Fibroblast of mammary gland (primary cell): ENCODE data around the gene MEIOSIN.

Experiments used
- DNase-seq: peaks from one replicate; pipeline ENCODE4 v3.0.0-alpha.2; 2010; ENCODE audit warnings: low read depth
- H3K4me3 ChIP-seq: 2 replicates; pipeline ENCODE4 v1.5.1; 2011; ENCODE audit warnings: low read depth, mild to moderate bottlenecking, low read length, moderate library complexity; ENCODE audit not compliant: control insufficient read depth
- TF ChIP-seq, protein P1 (sequence below): conservative IDR thresholded peaks from 2 replicates; pipeline ENCODE4 v1.5.1; 2011; ENCODE audit warnings: low read depth, low read length, inconsistent platforms; ENCODE audit not compliant: control insufficient read depth, insufficient read depth

Gene MEIOSIN

DNA sequence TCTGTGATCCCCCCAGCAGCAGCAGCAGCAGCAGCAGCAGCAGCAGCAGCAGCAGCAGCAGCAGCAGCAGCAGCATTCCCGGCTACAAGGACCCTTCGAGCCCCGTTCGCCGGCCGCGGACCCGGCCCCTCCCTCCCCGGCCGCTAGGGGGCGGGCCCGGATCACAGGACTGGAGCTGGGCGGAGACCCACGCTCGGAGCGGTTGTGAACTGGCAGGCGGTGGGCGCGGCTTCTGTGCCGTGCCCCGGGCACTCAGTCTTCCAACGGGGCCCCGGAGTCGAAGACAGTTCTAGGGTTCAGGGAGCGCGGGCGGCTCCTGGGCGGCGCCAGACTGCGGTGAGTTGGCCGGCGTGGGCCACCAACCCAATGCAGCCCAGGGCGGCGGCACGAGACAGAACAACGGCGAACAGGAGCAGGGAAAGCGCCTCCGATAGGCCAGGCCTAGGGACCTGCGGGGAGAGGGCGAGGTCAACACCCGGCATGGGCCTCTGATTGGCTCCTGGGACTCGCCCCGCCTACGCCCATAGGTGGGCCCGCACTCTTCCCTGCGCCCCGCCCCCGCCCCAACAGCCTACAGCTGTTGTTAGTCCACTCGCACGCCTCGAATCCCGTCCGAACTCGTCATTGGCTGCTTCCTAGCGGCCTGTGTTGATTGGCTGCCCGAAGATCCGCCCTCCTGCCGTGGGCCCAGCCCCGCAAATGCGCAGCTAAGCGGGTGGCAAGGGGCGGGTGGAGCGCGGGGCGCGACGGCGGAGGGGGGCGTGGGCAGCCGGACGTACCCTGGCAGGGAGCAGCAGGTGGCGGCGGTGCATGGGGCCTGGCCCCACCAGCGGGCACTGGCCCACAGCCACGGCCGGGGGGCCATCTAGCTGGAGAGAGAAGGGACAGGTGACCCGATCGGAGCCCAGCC lies 37.2 kb downstream of the MEIOSIN start:
- H3K4me3 ChIP-seq: peak overlapping the region; percentile 59
- TF ChIP-seq, protein P1, sequence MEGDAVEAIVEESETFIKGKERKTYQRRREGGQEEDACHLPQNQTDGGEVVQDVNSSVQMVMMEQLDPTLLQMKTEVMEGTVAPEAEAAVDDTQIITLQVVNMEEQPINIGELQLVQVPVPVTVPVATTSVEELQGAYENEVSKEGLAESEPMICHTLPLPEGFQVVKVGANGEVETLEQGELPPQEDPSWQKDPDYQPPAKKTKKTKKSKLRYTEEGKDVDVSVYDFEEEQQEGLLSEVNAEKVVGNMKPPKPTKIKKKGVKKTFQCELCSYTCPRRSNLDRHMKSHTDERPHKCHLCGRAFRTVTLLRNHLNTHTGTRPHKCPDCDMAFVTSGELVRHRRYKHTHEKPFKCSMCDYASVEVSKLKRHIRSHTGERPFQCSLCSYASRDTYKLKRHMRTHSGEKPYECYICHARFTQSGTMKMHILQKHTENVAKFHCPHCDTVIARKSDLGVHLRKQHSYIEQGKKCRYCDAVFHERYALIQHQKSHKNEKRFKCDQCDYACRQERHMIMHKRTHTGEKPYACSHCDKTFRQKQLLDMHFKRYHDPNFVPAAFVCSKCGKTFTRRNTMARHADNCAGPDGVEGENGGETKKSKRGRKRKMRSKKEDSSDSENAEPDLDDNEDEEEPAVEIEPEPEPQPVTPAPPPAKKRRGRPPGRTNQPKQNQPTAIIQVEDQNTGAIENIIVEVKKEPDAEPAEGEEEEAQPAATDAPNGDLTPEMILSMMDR: peak; percentile 49

DNA sequence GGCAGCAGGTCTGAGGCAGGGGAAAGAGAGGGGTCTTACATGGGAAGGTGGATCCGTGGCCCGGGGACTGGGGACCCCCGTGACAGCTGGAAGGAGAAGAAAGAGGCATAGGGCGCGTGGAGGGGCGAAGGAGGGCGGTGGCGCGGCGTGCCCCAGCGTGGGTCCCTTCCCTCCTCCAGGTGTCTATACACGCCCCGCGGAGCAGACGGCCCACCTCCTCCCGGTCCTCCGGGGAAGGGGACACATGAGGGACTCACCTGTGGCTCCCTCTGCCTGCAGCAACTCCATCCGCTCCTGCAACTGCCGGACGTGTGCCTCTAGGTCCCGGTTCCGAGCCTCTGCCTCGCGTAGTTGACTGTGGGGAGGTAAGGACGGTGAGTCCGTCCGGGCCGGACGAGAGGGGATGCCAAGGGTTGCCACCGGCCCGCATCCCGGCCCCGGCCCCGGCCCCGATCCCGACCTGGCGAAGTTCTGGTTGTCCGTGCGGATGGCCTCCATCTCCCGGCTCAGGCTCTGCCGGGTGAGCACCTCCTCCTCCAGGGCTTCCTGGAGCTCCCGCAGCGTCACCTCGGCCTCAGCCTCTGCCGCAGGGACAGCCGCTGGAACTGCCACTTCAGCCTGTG lies 38.2 kb downstream of the MEIOSIN start:
- TF ChIP-seq, protein P1: no peak
- no peak overlapping the region for H3K4me3 ChIP-seq
- no peak for DNase-seq

More for the DNA sequence above, 37.2 kb downstream of the MEIOSIN start:
- DNase-seq: peak; percentile 97

DNA sequence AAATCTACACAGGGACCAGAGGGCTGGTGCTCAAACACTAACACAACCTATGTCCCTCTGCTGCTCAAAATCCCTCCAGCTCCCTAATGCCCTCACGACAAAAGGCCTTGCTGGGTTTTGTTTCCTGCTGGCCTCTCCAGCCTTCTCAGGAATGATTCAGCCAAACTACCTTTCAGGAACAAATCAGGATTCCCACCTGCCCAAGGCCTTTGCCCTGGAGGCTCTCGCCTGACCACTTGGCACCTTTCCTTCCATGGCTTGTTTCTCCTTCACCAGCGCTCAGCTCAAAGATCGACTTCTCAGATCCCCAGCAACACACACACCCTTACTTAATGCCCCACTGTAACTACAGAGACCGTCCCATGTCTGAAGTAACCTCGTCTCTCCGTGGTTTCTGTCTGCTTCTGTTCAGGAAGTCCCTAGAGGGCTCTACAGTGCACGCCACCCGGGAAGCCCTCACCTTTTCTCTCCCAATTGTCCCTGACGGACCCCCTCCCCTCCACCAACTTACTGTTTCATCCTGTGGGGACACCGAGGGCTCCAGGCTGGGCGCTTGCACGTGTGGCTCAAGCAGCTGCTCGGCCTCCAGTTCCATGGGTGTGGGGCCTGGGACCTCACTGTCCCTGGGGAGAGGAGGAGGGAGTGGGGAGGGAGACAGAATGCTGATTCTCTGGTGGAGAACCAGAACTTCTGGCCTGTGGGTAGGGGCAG lies 39.0 kb downstream of the MEIOSIN start:
- no peak for DNase-seq
- H3K4me3 ChIP-seq: no peak overlapping the region
- TF ChIP-seq, protein P1: no peak

DNA sequence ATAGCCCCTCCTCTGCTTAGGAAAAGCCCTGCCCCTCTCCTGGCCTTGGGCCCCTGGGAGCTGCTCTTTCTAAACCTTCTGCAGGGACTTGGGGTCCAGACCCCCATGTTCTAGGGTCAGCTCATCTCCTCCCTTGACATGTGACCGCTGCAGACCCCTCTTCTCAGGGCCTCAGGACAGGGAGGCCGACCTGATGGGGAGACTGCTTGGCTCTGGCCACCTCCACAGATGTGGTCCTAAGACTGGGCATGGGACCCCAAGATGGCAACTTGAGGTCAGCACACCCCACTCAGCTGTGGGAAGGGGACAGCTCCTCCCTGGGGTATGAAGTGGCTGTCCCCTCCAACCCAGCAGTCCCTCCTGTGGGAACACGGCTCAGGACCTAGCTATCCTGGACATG lies 39.7 kb downstream of the MEIOSIN start:
- TF ChIP-seq, protein P1: no peak
- no peak for DNase-seq
- H3K4me3 ChIP-seq: no peak overlapping the region

DNA sequence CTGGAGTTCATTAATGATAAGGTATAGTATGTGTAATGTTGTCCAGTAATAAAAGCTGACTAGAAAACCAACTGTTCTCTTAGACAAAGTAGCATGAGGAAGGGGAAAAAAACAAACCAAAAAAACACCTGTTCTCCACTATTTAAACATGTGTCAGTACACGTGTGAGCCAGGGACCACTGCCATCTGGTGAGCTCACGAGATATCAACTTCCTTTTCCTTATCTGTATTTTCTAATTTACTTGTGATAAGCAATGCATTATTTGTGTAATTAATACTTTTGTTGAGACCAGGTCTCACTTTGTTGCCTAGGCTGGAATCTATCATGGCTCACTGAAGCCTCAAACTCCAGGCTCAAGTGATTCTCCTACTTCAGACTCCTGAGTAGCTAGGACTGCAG lies 40.1 kb downstream of the MEIOSIN start:
- no peak for DNase-seq
- TF ChIP-seq, protein P1: no peak
- H3K4me3 ChIP-seq: no peak overlapping the region

DNA sequence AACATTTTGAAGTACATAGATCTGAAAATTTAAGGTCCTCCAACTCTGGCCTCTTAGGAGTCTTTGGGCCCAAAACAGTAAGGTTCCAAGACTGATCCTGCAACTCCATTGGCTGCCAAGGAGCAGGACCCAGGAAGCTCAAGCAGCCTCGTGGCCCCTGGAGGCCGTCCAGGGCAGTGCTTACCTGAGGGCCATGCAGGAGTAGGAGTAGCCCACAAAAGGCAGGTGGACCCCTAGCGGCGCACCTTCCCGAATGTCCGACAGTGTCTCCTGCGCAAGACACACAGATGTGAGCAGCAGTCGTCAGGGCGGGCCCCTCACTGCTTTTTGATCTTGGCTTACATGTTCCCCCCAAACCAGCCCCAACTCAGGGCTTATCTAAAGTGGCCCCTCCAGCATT lies 41.5 kb downstream of the MEIOSIN start:
- no peak for DNase-seq
- H3K4me3 ChIP-seq: no peak overlapping the region
- TF ChIP-seq, protein P1: no peak
